K562 (cell line): ENCODE data around the gene ANAPC16.

ENCODE experiments used
- ASH1L ChIP-seq: fragments of 450-650 bp; IDR thresholded peaks from 2 replicates; pipeline ENCODE4 v1.6.1; 2018; ENCODE audit warnings: borderline replicate concordance, mild to moderate bottlenecking, low read depth; ENCODE audit not compliant: partially characterized antibody
- CTCF ChIP-seq, 3 experiments: IDR thresholded peaks in 2 of 3; conservative IDR thresholded peaks in 1 of 3; 2 replicates each; pipeline ENCODE4 v1.5.1; 2011 to 2012; ENCODE audit warnings: low read length in 3 of 3, mild to moderate bottlenecking in 3 of 3, control low read depth in 2 of 3, improper control_type of control experiment in 1 of 3, inconsistent platforms in 1 of 3, low read depth in 1 of 3, mixed read lengths in 1 of 3, moderate library complexity in 1 of 3; ENCODE audit not compliant: insufficient read depth in 2 of 3
- HNRNPH1 ChIP-seq: fragments of 200-400 bp; formaldehyde crosslinking; optimal IDR thresholded peaks from 2 replicates; pipeline ENCODE3; 2017; ENCODE audit warnings: low read depth, mild to moderate bottlenecking, low read length, moderate library complexity
- KLF1 ChIP-seq: fragments of 450-650 bp; IDR thresholded peaks from 2 replicates; pipeline ENCODE4 v1.6.1; 2016; ENCODE audit warnings: missing genetic modification characterization, missing compliant biosample characterization
- NKRF ChIP-seq: fragments of 450-650 bp; IDR thresholded peaks from 2 replicates; pipeline ENCODE4 v1.6.1; 2016; ENCODE audit warnings: borderline replicate concordance
- POLR2A ChIP-seq: fragments of 450-650 bp; conservative IDR thresholded peaks from 2 replicates; pipeline ENCODE4 v1.6.1; 2016
- RERE ChIP-seq: sonication (generic); formaldehyde crosslinking; IDR thresholded peaks from 2 replicates; pipeline ENCODE4 v1.8.0; 2023; ENCODE audit warnings: missing genetic modification reagents, mild to moderate bottlenecking, borderline replicate concordance
- TARDBP ChIP-seq: fragments of 450-650 bp; IDR thresholded peaks from 2 replicates; pipeline ENCODE4 v1.6.1; 2016
- ZBTB49 ChIP-seq: sonication (generic); formaldehyde crosslinking; IDR thresholded peaks from 2 replicates; pipeline ENCODE4 v1.8.0; 2022; ENCODE audit warnings: missing genetic modification reagents, mild to moderate bottlenecking, borderline replicate concordance
- ZNF140 ChIP-seq: fragments of 250-450 bp; sonication (Bioruptor Pico); IDR thresholded peaks from 2 replicates; pipeline ENCODE4 v1.8.0; 2021; ENCODE audit warnings: moderate library complexity, mild to moderate bottlenecking, inconsistent platforms

- no peak for TF ChIP-seq ASH1L
- TF ChIP-seq POLR2A: no peak
- TF ChIP-seq ZNF140: no peak
- TF ChIP-seq HNRNPH1: no peak
- TF ChIP-seq TARDBP: no peak
- no peak for TF ChIP-seq KLF1 (tag)
- TF ChIP-seq RERE (CRISPR knock-in tag): no peak
- TF ChIP-seq NKRF: no peak
- no peak for TF ChIP-seq ZBTB49 (CRISPR knock-in tag)
- no peak for TF ChIP-seq CTCF (IDR thresholded peaks at IDR 0.05 in 2 of 3, conservative IDR thresholded peaks at IDR 0.05 in 1 of 3; ENCODE audit: insufficient read depth in 2 of 3, low read depth in 1 of 3, low read length in 3 of 3)
Measured at GRCh38 chr10:72220637-72221036, 4.8 kb downstream of the ANAPC16 start.
